ENCODE measurements around the gene MROH7. TPM values are rescaled to one million over a fixed set of nuclear protein-coding genes. Genes with fewer than 3 reads are reported as not detected.

Gene MROH7
- total RNA-seq, 1 experiment from 2014 or later, result not detected

GRCh38 chr1:54651608-54652007 is 10.0 kb downstream of the MROH7 start:
- no peak for DNase-seq

GRCh38 chr1:54652168-54652567 is 10.6 kb downstream of the MROH7 start:
- no peak overlapping the region for H3K4me3 ChIP-seq (ENCODE audit: low read length)
- H3K4me2 ChIP-seq (ENCODE audit: low read depth, low read length, poor library complexity, severe bottlenecking), result no peak overlapping the region
- no peaks in the 10 kb centered on the region for H3K9me2 ChIP-seq (replicated peaks; ENCODE audit: insufficient read depth, low read length)
- no peaks in the 10 kb centered on the region for H3K27me3 ChIP-seq (ENCODE audit: low read length)
- no peaks in the 10 kb centered on the region for H3K79me2 ChIP-seq (ENCODE audit: low read length)
- H3K36me3 ChIP-seq (ENCODE audit: insufficient read depth, low read length), result no peaks in the 10 kb centered on the region
- no peaks in the 10 kb centered on the region for H4K20me1 ChIP-seq (ENCODE audit: insufficient read depth, low read depth, low read length)
- no peak for DNase-seq
- no peak overlapping the region for H3K9ac ChIP-seq (ENCODE audit: low read length)
- H3K27ac ChIP-seq (ENCODE audit: low read length), result no peak overlapping the region
- H3K4me1 ChIP-seq (ENCODE audit: low read length), result no peaks in the 10 kb centered on the region
- H3K9me3 ChIP-seq (ENCODE audit: low read length), result no peaks in the 10 kb centered on the region
- no peak overlapping the region for H2AFZ ChIP-seq (ENCODE audit: low read length)

More at GRCh38 chr1:54651608-54652007, 10.0 kb downstream of the MROH7 start:
- Histone ChIP-seq H3K4me3 (ENCODE audit: low read length) (no peak overlapping the region), H3K9me3 (ENCODE audit: low read length) (no peaks in the 10 kb centered on the region), H3K36me3 (ENCODE audit: insufficient read depth, low read length) (no peaks in the 10 kb centered on the region), H3K4me2 (ENCODE audit: low read depth, low read length, poor library complexity, severe bottlenecking) (no peak overlapping the region), H3K4me1 (ENCODE audit: low read length) (no peaks in the 10 kb centered on the region), H2AFZ (ENCODE audit: low read length) (no peak overlapping the region), H3K27me3 (ENCODE audit: low read length) (no peaks in the 10 kb centered on the region), H3K27ac (ENCODE audit: low read length) (no peak overlapping the region), H3K9me2 (replicated peaks; ENCODE audit: insufficient read depth, low read length) (no peaks in the 10 kb centered on the region), H3K9ac (ENCODE audit: low read length) (no peak overlapping the region), H3K79me2 (ENCODE audit: low read length) (no peaks in the 10 kb centered on the region), H4K20me1 (ENCODE audit: insufficient read depth, low read depth, low read length) (no peaks in the 10 kb centered on the region)

- Histone ChIP-seq H3K36me3 (ENCODE audit: insufficient read depth, low read length) (no peaks in the 10 kb centered on the region), H3K4me3 (ENCODE audit: low read length) (no peak overlapping the region), H3K9me2 (replicated peaks; ENCODE audit: insufficient read depth, low read length) (no peaks in the 10 kb centered on the region), H4K20me1 (ENCODE audit: insufficient read depth, low read depth, low read length) (no peaks in the 10 kb centered on the region), H3K27ac (ENCODE audit: low read length) (no peak overlapping the region), H3K9ac (ENCODE audit: low read length) (no peak overlapping the region), H3K27me3 (ENCODE audit: low read length) (no peaks in the 10 kb centered on the region), H2AFZ (ENCODE audit: low read length) (no peak overlapping the region), H3K4me2 (ENCODE audit: low read depth, low read length, poor library complexity, severe bottlenecking) (no peak overlapping the region), H3K9me3 (ENCODE audit: low read length) (no peaks in the 10 kb centered on the region), H3K4me1 (ENCODE audit: low read length) (no peaks in the 10 kb centered on the region), H3K79me2 (ENCODE audit: low read length) (no peaks in the 10 kb centered on the region)
- DNase-seq, result no peak
Observed at GRCh38 chr1:54653036-54653435, 11.4 kb downstream of the MROH7 start.

- no peaks in the 10 kb centered on the region for H3K9me2 ChIP-seq (replicated peaks; ENCODE audit: insufficient read depth, low read length)
Observed at GRCh38 chr1:54658164-54658913, 16.8 kb downstream of the MROH7 start.

GRCh38 chr1:54663725-54664124 is 22.1 kb downstream of the MROH7 start:
- Histone ChIP-seq H3K36me3 (ENCODE audit: insufficient read depth, low read length) (no peaks in the 10 kb centered on the region), H2AFZ (ENCODE audit: low read length) (no peak overlapping the region), H3K4me1 (ENCODE audit: low read length) (no peaks in the 10 kb centered on the region), H4K20me1 (ENCODE audit: insufficient read depth, low read depth, low read length) (no peaks in the 10 kb centered on the region), H3K79me2 (ENCODE audit: low read length) (no peaks in the 10 kb centered on the region), H3K9ac (ENCODE audit: low read length) (no peak overlapping the region), H3K9me2 (replicated peaks; ENCODE audit: insufficient read depth, low read length) (no peaks in the 10 kb centered on the region), H3K9me3 (ENCODE audit: low read length) (no peaks in the 10 kb centered on the region), H3K4me2 (ENCODE audit: low read depth, low read length, poor library complexity, severe bottlenecking) (no peak overlapping the region), H3K27me3 (ENCODE audit: low read length) (no peaks in the 10 kb centered on the region), H3K27ac (ENCODE audit: low read length) (no peak overlapping the region), H3K4me3 (ENCODE audit: low read length) (no peak overlapping the region)
- DNase-seq, result no peak

More at GRCh38 chr1:54658164-54658913, 16.8 kb downstream of the MROH7 start:
- Histone ChIP-seq H3K9ac (ENCODE audit: low read length) (no peak overlapping the region), H3K9me3 (ENCODE audit: low read length) (no peaks in the 10 kb centered on the region), H3K27me3 (ENCODE audit: low read length) (no peaks in the 10 kb centered on the region), H3K4me2 (ENCODE audit: low read depth, low read length, poor library complexity, severe bottlenecking) (no peak overlapping the region), H3K4me3 (ENCODE audit: low read length) (no peak overlapping the region), H3K4me1 (ENCODE audit: low read length) (no peaks in the 10 kb centered on the region), H4K20me1 (ENCODE audit: insufficient read depth, low read depth, low read length) (no peaks in the 10 kb centered on the region), H3K36me3 (ENCODE audit: insufficient read depth, low read length) (no peaks in the 10 kb centered on the region), H2AFZ (ENCODE audit: low read length) (no peak overlapping the region), H3K79me2 (ENCODE audit: low read length) (no peaks in the 10 kb centered on the region), H3K27ac (ENCODE audit: low read length) (no peak overlapping the region)
- no peak for DNase-seq

- Histone ChIP-seq H3K9me2 (replicated peaks; ENCODE audit: insufficient read depth, low read length) (no peaks in the 10 kb centered on the region), H3K4me1 (ENCODE audit: low read length) (no peaks in the 10 kb centered on the region), H2AFZ (ENCODE audit: low read length) (no peak overlapping the region), H3K9me3 (ENCODE audit: low read length) (no peaks in the 10 kb centered on the region), H3K9ac (ENCODE audit: low read length) (no peak overlapping the region), H3K4me2 (ENCODE audit: low read depth, low read length, poor library complexity, severe bottlenecking) (no peak overlapping the region), H3K79me2 (ENCODE audit: low read length) (no peaks in the 10 kb centered on the region), H3K4me3 (ENCODE audit: low read length) (no peak overlapping the region), H4K20me1 (ENCODE audit: insufficient read depth, low read depth, low read length) (no peaks in the 10 kb centered on the region), H3K27me3 (ENCODE audit: low read length) (no peaks in the 10 kb centered on the region), H3K36me3 (ENCODE audit: insufficient read depth, low read length) (no peaks in the 10 kb centered on the region), H3K27ac (ENCODE audit: low read length) (no peak overlapping the region)
- no peak for DNase-seq
Observed at GRCh38 chr1:54664364-54664763, 22.8 kb downstream of the MROH7 start.

- no peaks in the 10 kb centered on the region for H3K4me1 ChIP-seq (ENCODE audit: low read length)
- no peak overlapping the region for H3K27ac ChIP-seq (ENCODE audit: low read length)
- H2AFZ ChIP-seq (ENCODE audit: low read length), result no peak overlapping the region
- H3K27me3 ChIP-seq (ENCODE audit: low read length), result no peaks in the 10 kb centered on the region
- no peak for DNase-seq
- H3K79me2 ChIP-seq (ENCODE audit: low read length), result no peaks in the 10 kb centered on the region
- H3K36me3 ChIP-seq (ENCODE audit: insufficient read depth, low read length), result no peaks in the 10 kb centered on the region
- H3K4me2 ChIP-seq (ENCODE audit: low read depth, low read length, poor library complexity, severe bottlenecking), result no peak overlapping the region
- H4K20me1 ChIP-seq (ENCODE audit: insufficient read depth, low read depth, low read length), result no peaks in the 10 kb centered on the region
- H3K9me3 ChIP-seq (ENCODE audit: low read length), result no peaks in the 10 kb centered on the region
- H3K9me2 ChIP-seq (replicated peaks; ENCODE audit: insufficient read depth, low read length), result no peaks in the 10 kb centered on the region
- no peak overlapping the region for H3K4me3 ChIP-seq (ENCODE audit: low read length)
- H3K9ac ChIP-seq (ENCODE audit: low read length), result no peak overlapping the region
Observed at GRCh38 chr1:54665852-54666251, 24.3 kb downstream of the MROH7 start.

GRCh38 chr1:54666333-54666732 is 24.7 kb downstream of the MROH7 start:
- H3K9me2 ChIP-seq (replicated peaks; ENCODE audit: insufficient read depth, low read length), result no peaks in the 10 kb centered on the region
- no peak for DNase-seq

More at GRCh38 chr1:54666333-54666732, 24.7 kb downstream of the MROH7 start:
- Histone ChIP-seq H3K4me3 (ENCODE audit: low read length) (no peak overlapping the region), H4K20me1 (ENCODE audit: insufficient read depth, low read depth, low read length) (no peaks in the 10 kb centered on the region), H3K79me2 (ENCODE audit: low read length) (no peaks in the 10 kb centered on the region), H3K36me3 (ENCODE audit: insufficient read depth, low read length) (no peaks in the 10 kb centered on the region), H2AFZ (ENCODE audit: low read length) (no peak overlapping the region), H3K4me1 (ENCODE audit: low read length) (no peaks in the 10 kb centered on the region), H3K27me3 (ENCODE audit: low read length) (no peaks in the 10 kb centered on the region), H3K9me3 (ENCODE audit: low read length) (no peaks in the 10 kb centered on the region), H3K27ac (ENCODE audit: low read length) (no peak overlapping the region), H3K9ac (ENCODE audit: low read length) (no peak overlapping the region), H3K4me2 (ENCODE audit: low read depth, low read length, poor library complexity, severe bottlenecking) (no peak overlapping the region)

Data from Karpas-422 (cell line).